GM12892 (cell line): ENCODE results near the gene CDC14A.

Experiments used
- POLR2A ChIP-seq: IDR thresholded peaks from 2 replicates; pipeline ENCODE4 v1.6.1; 2011; ENCODE audit warnings: low read depth, low read length, control low read depth
- POLR2AphosphoS5 ChIP-seq: IDR thresholded peaks from 2 replicates; pipeline ENCODE4 v1.6.1; 2011; ENCODE audit warnings: low read depth, low read length, control low read depth
- TAF1 ChIP-seq: IDR thresholded peaks from 2 replicates; pipeline ENCODE4 v1.6.1; 2011; ENCODE audit warnings: low read depth, mild to moderate bottlenecking, control low read depth, low read length, borderline replicate concordance

DNA sequence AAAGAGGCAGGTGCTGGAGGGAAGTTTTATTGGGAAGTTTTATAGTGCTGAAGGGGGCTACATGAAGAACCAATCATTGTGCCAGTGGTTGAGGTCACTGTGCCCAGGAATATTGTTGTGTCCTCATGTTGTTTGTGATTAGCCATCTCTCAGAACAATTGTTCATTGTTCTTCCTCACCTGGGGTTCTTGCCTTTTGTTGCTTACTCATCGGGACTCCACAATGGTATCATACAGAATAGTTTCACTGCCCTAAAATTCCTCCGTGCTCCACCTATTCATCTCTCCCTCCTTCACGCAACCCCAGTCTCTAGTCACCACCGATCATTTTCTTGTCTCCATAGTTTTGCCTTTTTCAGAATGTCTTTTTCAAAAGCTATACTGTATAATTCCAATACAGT, 38.9 kb upstream of the CDC14A start:
- TF ChIP-seq POLR2A: no peak
- no peak for TF ChIP-seq POLR2AphosphoS5
- TF ChIP-seq TAF1: no peak
